Skin epidermis (tissue), 12 donors: ENCODE data around the gene ANO2.

Experiments used
- H3K27ac ChIP-seq, 21 experiments: fragments of 200-600 bp; sonication (generic) in 11 of 21; one replicate each; pipeline ENCODE4 v1.5.0; 2020; ENCODE audit warnings: mild to moderate bottlenecking in 3 of 21, inconsistent platforms in 2 of 21, moderate library complexity in 2 of 21
- H3K4me3 ChIP-seq, 7 experiments: fragments of 200-600 bp; sonication (generic) in 2 of 7; one replicate each; pipeline ENCODE4 v1.5.0; 2020; ENCODE audit warnings: inconsistent platforms in 2 of 7, mild to moderate bottlenecking in 2 of 7, moderate library complexity in 1 of 7

ANO2 gene

DNA sequence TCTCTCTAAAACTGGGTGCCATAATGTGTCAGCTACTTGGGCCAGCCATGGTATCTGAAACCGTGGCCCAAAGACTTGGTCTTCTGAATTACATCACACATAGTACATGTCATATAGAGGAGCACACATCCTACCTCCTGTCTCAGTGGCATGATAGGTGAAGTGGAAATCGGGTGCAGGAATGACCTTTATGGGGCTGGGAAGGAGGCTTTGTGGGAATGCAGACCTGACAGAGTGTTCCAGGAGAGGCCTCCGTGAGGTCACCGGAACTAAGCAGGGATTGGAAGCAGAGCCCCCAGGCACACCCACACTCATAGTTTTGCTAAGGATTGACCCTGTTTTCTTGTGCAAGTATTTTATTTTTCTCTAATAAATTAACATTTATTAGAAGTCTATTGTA is 430.5 kb downstream of the ANO2 start:
- Histone ChIP-seq H3K27ac (no peak overlapping the region), H3K4me3 (no peak overlapping the region)

DNA sequence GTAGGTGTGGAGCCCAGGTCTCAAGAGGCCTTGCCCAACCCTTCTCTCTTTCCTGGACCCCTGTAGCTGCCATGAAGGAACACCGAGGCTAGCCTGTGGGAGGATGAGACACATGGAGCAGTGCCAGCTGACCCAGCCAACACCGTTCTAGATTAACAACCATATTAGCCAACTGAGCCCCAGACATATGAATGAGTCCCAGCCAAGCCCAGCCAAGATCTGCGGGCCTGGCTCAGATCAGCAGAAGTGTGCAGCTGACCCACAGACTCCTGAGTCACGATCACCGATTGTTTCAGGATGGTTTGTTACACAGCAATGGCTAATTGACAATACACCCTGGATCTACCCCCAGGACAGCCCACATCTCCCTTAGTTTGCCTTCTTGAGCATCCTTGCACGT is 431.0 kb downstream of the ANO2 start:
- H3K27ac ChIP-seq: no peak overlapping the region
- H3K4me3 ChIP-seq: no peak overlapping the region

GRCh38 chr12:5513406-5513805 is 431.7 kb downstream of the ANO2 start:
- Histone ChIP-seq H3K4me3 (no peak overlapping the region), H3K27ac (no peak overlapping the region)
